HepG2 (cell line): ENCODE results near the gene TP73.

ENCODE experiments used
- ARNT ChIP-seq: fragments of 450-650 bp; IDR thresholded peaks from 2 replicates; pipeline ENCODE4 v1.6.1; 2017
- NFE2L1 ChIP-seq: sonication (generic); formaldehyde crosslinking; IDR thresholded peaks from 2 replicates; pipeline ENCODE4 v1.4.0; 2020; ENCODE audit warnings: missing genetic modification reagents, mild to moderate bottlenecking, borderline replicate concordance
- SRSF4 ChIP-seq: fragments of 200-400 bp; formaldehyde crosslinking; IDR thresholded peaks from one replicate; pipeline ENCODE4 v1.6.1; 2018; ENCODE audit warnings: mild to moderate bottlenecking, low read depth, low read length, moderate library complexity; ENCODE audit not compliant: poor library complexity, severe bottlenecking
- TRIM22 ChIP-seq: fragments of 450-650 bp; IDR thresholded peaks from 2 replicates; pipeline ENCODE4 v1.6.1; 2017
- ZNF766 ChIP-seq: sonication (generic); formaldehyde crosslinking; IDR thresholded peaks from 2 replicates; pipeline ENCODE4 v1.5.0; 2020; ENCODE audit warnings: missing genetic modification reagents, borderline replicate concordance
- ZNF790 ChIP-seq: sonication (generic); formaldehyde crosslinking; IDR thresholded peaks from 2 replicates; pipeline ENCODE4 v1.8.0; 2022; ENCODE audit warnings: missing genetic modification reagents, mild to moderate bottlenecking, borderline replicate concordance
- ZNF878 ChIP-seq: sonication (generic); formaldehyde crosslinking; IDR thresholded peaks from 2 replicates; pipeline ENCODE4 v1.8.1; 2023; ENCODE audit warnings: mild to moderate bottlenecking, missing genetic modification reagents, moderate library complexity

- TF ChIP-seq ARNT (no peak), TRIM22 (no peak), ZNF766 (no peak), ZNF790 (no peak), SRSF4 (no peak), NFE2L1 (CRISPR knock-in tag) (no peak), ZNF878 (CRISPR knock-in tag) (no peak)
Measured at GRCh38 chr1:3747522-3747848, 95.2 kb downstream of the TP73 start.
